ENCODE results near the gene MEIS3.

Gene MEIS3

GRCh38 chr19:47357788-47358680 lies 61.3 kb downstream of the MEIS3 start:
- peak in 1 of 2 experiments; percentile 9 for DNase-seq

GRCh38 chr19:47356900-47357299 lies 62.4 kb downstream of the MEIS3 start:
- no peak for DNase-seq

GRCh38 chr19:47353307-47353712 lies 66.0 kb downstream of the MEIS3 start:
- no peak for DNase-seq
